HG03139 (cell line): Measurements from ENCODE around the gene IFT43.

ENCODE experiments used
- ATAC-seq: cut with Tn5 transposase; IDR thresholded peaks from one replicate; pipeline ENCODE4 v1.9.1; 2021; ENCODE audit not compliant: unreplicated experiment

IFT43 gene

GRCh38 chr14:76073717-76074116 lies 88.2 kb downstream of the IFT43 start:
- ATAC-seq: no peak

GRCh38 chr14:76077340-76077739 lies 91.8 kb downstream of the IFT43 start:
- no peak for ATAC-seq

GRCh38 chr14:76078501-76078900 lies 92.9 kb downstream of the IFT43 start:
- no peak for ATAC-seq

- no peak for ATAC-seq
Observed at GRCh38 chr14:76080025-76080424, 94.5 kb downstream of the IFT43 start.

GRCh38 chr14:76080471-76080870 lies 94.9 kb downstream of the IFT43 start:
- ATAC-seq: no peak

GRCh38 chr14:76081642-76082041 lies 96.1 kb downstream of the IFT43 start:
- ATAC-seq: no peak

GRCh38 chr14:76083796-76084765 lies 98.5 kb downstream of the IFT43 start:
- no peak for ATAC-seq

- ATAC-seq: no peak
Observed at GRCh38 chr14:76085358-76085757, 99.8 kb downstream of the IFT43 start.

- no peak for ATAC-seq
Observed at GRCh38 chr14:76086636-76087035, 101.1 kb downstream of the IFT43 start.

GRCh38 chr14:76088326-76088725 lies 102.8 kb downstream of the IFT43 start:
- ATAC-seq: no peak

GRCh38 chr14:76088771-76089571 lies 103.4 kb downstream of the IFT43 start:
- no peak for ATAC-seq

- no peak for ATAC-seq
Observed at GRCh38 chr14:76089575-76089974, 104.0 kb downstream of the IFT43 start.

GRCh38 chr14:76090616-76091391 lies 105.2 kb downstream of the IFT43 start:
- no peak for ATAC-seq

- no peak for ATAC-seq
Observed at GRCh38 chr14:76093077-76093476, 107.5 kb downstream of the IFT43 start.

GRCh38 chr14:76096257-76096656 lies 110.7 kb downstream of the IFT43 start:
- no peak for ATAC-seq

- ATAC-seq: no peak
Observed at GRCh38 chr14:76097547-76097946, 112.0 kb downstream of the IFT43 start.

- ATAC-seq: no peak
Observed at GRCh38 chr14:76098047-76098446, 112.5 kb downstream of the IFT43 start.

- ATAC-seq: no peak
Observed at GRCh38 chr14:76098916-76099675, 113.5 kb downstream of the IFT43 start.

- no peak for ATAC-seq
Observed at GRCh38 chr14:76100236-76100635, 114.7 kb downstream of the IFT43 start.
